HepG2 (cell line): ENCODE measurements around the gene EFEMP2. TPM values are rescaled to one million over a fixed set of nuclear protein-coding genes. Genes with fewer than 3 reads are reported as not detected.

Experiments
- CCAR2 ChIP-seq: fragments of 200-400 bp; formaldehyde crosslinking; optimal IDR thresholded peaks from 2 replicates; pipeline ENCODE3; 2018; ENCODE audit warnings: low read depth, mild to moderate bottlenecking, low read length, moderate library complexity
- ETV5 ChIP-seq: IDR thresholded peaks from 2 replicates; pipeline ENCODE4 v1.6.1; 2018; ENCODE audit warnings: missing biosample characterization, missing genetic modification reagents, inconsistent platforms, borderline replicate concordance
- MIER2 ChIP-seq: IDR thresholded peaks from 2 replicates; pipeline ENCODE4 v1.6.1; 2016; ENCODE audit warnings: missing biosample characterization, missing genetic modification reagents
- MYNN ChIP-seq: sonication (generic); formaldehyde crosslinking; IDR thresholded peaks from 2 replicates; pipeline ENCODE4 v1.4.0; 2020; ENCODE audit warnings: mild to moderate bottlenecking, low read depth, missing genetic modification reagents
- ZBTB8A ChIP-seq: sonication (generic); formaldehyde crosslinking; IDR thresholded peaks from 2 replicates; pipeline ENCODE4 v1.4.0; 2020; ENCODE audit warnings: mild to moderate bottlenecking, low read depth, missing genetic modification reagents, borderline replicate concordance
- ZNF121 ChIP-seq: sonication (generic); formaldehyde crosslinking; IDR thresholded peaks from 2 replicates; pipeline ENCODE4 v1.5.0; 2020; ENCODE audit warnings: mild to moderate bottlenecking, missing genetic modification reagents
- ZNF17 ChIP-seq: sonication (generic); formaldehyde crosslinking; IDR thresholded peaks from 2 replicates; pipeline ENCODE4 v1.5.0; 2020; ENCODE audit warnings: mild to moderate bottlenecking, missing genetic modification reagents
- ZNF260 ChIP-seq: sonication (generic); formaldehyde crosslinking; IDR thresholded peaks from 2 replicates; pipeline ENCODE4 v1.4.0; 2020; ENCODE audit warnings: missing genetic modification reagents, low read depth, mild to moderate bottlenecking, borderline replicate concordance
- ZNF562 ChIP-seq: sonication (generic); formaldehyde crosslinking; IDR thresholded peaks from 2 replicates; pipeline ENCODE4 v1.8.0; 2022; ENCODE audit warnings: missing genetic modification reagents, borderline replicate concordance
- polyA plus RNA-seq, 8 experiments: library from polyadenylated mRNA; depleted of rRNA in 3 of 8; stranded (reverse) in 7 of 8; unstranded in 1 of 8; fragments of >200 nt; fragmentation: Illumina TruSeq in 4 of 8; extraction: Trizol in 4 of 8; gene quantifications; 2 replicates each; pipeline versions ENCODE4 v1.2.1 to v1.2.3, GENCODE V29; 2011 to 2016; ENCODE audit warnings: low read depth in 4 of 8, missing spikeins in 1 of 8, mixed read lengths in 1 of 8; ENCODE audit not compliant: insufficient read depth in 1 of 8
- total RNA-seq, 5 experiments: library from RNA; depleted of rRNA; stranded (reverse); fragments of >200 nt; fragmentation: Illumina TruSeq; extraction: Trizol; gene quantifications; 2 replicates each; pipeline ENCODE4 v1.2.3, GENCODE V29; 2016; ENCODE audit warnings: low read depth in 1 of 5
- TF ChIP-seq, protein P1 (sequence below): sonication (generic); formaldehyde crosslinking; IDR thresholded peaks from 2 replicates; pipeline ENCODE4 v1.8.0; 2022; ENCODE audit warnings: low read depth, missing genetic modification reagents
- TF ChIP-seq, protein P2 (sequence below), 2 experiments: sonication (generic) in 1 of 2; formaldehyde crosslinking in 1 of 2; IDR thresholded peaks; 2 replicates each; pipeline versions ENCODE4 v1.5.1 to v1.6.1; 2011 to 2020; ENCODE audit warnings: borderline replicate concordance in 1 of 2, low read depth in 1 of 2, low read length in 1 of 2, mild to moderate bottlenecking in 1 of 2, missing genetic modification reagents in 1 of 2, moderate library complexity in 1 of 2
- TF ChIP-seq, protein P3 (sequence below): sonication (generic); formaldehyde crosslinking; IDR thresholded peaks from 2 replicates; pipeline ENCODE4 v1.4.0; 2020; ENCODE audit warnings: missing genetic modification reagents, borderline replicate concordance
- TF ChIP-seq, protein P4 (sequence below): IDR thresholded peaks from 2 replicates; pipeline ENCODE4 v1.6.1; 2016
- TF ChIP-seq, protein P5 (sequence below): sonication (generic); formaldehyde crosslinking; IDR thresholded peaks from 2 replicates; pipeline ENCODE4 v1.4.0; 2020; ENCODE audit warnings: missing genetic modification reagents

The EFEMP2 gene
- total and polyA plus RNA-seq, 2 of the 13 experiments (the other 11 are each of a cell fraction or from before 2014, with no cell fraction given), result 7.4 to 29.7 TPM

DNA sequence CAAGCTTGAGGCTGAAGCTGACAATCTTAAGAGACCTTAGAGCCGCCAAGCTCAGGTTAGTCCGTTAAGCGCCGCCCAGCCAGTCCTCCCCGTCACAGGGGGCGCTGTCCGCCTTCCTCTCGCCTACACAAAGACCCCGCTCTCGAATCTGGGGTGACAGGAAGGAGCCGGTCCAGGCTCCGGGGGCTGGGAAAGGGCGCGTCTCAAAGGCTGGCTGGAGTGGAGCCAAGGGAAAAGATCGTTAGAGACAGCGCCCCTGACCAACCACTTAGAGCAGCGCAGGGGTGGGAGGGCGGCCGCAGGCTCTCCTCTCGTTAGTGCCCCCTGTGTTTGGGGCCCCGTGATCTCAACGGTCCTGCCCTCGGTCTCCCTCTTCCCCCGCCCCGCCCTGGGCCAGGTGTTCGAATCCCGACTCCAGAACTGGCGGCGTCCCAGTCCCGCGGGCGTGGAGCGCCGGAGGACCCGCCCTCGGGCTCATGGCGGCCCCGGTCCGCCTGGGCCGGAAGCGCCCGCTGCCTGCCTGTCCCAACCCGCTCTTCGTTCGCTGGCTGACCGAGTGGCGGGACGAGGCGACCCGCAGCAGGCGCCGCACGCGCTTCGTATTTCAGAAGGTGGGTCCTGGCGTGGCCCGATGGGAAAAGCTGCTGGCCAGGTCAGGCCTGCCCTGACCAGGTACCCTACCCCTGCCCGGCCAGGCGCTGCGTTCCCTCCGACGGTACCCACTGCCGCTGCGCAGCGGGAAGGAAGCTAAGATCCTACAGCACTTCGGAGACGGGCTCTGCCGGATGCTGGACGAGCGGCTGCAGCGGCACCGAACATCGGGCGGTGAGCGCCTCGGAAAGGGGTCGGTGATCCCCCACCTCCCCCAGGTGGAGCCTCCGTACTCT is 12.1 kb downstream of the EFEMP2 start, which contains the start of gene MUS81 (continued):
- TF ChIP-seq, protein P1, sequence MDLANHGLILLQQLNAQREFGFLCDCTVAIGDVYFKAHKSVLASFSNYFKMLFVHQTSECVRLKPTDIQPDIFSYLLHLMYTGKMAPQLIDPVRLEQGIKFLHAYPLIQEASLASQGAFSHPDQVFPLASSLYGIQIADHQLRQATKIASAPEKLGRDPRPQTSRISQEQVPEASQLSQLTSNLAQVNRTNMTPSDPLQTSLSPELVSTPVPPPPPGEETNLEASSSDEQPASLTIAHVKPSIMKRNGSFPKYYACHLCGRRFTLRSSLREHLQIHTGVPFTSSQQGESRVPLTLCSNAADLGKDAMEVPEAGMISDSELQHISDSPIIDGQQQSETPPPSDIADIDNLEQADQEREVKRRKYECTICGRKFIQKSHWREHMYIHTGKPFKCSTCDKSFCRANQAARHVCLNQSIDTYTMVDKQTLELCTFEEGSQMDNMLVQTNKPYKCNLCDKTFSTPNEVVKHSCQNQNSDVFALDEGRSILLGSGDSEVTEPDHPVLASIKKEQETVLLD (CRISPR knock-in tag), result peak; percentile 85
- TF ChIP-seq, protein P2, sequence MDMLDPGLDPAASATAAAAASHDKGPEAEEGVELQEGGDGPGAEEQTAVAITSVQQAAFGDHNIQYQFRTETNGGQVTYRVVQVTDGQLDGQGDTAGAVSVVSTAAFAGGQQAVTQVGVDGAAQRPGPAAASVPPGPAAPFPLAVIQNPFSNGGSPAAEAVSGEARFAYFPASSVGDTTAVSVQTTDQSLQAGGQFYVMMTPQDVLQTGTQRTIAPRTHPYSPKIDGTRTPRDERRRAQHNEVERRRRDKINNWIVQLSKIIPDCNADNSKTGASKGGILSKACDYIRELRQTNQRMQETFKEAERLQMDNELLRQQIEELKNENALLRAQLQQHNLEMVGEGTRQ (IDR thresholded peaks at IDR 0.05; ENCODE audit: low read depth, low read length), result no peak
- TF ChIP-seq, protein P2 (CRISPR knock-in tag; IDR thresholded peaks at IDR 0.05; ENCODE audit: borderline replicate concordance), result peak; percentile 47; the same call in 1 of the 2 replicates
- TF ChIP-seq, protein P3, sequence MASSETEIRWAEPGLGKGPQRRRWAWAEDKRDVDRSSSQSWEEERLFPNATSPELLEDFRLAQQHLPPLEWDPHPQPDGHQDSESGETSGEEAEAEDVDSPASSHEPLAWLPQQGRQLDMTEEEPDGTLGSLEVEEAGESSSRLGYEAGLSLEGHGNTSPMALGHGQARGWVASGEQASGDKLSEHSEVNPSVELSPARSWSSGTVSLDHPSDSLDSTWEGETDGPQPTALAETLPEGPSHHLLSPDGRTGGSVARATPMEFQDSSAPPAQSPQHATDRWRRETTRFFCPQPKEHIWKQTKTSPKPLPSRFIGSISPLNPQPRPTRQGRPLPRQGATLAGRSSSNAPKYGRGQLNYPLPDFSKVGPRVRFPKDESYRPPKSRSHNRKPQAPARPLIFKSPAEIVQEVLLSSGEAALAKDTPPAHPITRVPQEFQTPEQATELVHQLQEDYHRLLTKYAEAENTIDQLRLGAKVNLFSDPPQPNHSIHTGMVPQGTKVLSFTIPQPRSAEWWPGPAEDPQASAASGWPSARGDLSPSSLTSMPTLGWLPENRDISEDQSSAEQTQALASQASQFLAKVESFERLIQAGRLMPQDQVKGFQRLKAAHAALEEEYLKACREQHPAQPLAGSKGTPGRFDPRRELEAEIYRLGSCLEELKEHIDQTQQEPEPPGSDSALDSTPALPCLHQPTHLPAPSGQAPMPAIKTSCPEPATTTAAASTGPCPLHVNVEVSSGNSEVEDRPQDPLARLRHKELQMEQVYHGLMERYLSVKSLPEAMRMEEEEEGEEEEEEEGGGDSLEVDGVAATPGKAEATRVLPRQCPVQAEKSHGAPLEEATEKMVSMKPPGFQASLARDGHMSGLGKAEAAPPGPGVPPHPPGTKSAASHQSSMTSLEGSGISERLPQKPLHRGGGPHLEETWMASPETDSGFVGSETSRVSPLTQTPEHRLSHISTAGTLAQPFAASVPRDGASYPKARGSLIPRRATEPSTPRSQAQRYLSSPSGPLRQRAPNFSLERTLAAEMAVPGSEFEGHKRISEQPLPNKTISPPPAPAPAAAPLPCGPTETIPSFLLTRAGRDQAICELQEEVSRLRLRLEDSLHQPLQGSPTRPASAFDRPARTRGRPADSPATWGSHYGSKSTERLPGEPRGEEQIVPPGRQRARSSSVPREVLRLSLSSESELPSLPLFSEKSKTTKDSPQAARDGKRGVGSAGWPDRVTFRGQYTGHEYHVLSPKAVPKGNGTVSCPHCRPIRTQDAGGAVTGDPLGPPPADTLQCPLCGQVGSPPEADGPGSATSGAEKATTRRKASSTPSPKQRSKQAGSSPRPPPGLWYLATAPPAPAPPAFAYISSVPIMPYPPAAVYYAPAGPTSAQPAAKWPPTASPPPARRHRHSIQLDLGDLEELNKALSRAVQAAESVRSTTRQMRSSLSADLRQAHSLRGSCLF, result no peak
- TF ChIP-seq ZNF260 (CRISPR knock-in tag), result no peak
- TF ChIP-seq CCAR2, result peak; percentile 77
- TF ChIP-seq ZNF562 (CRISPR knock-in tag), result no peak
- TF ChIP-seq ZBTB8A (CRISPR knock-in tag), result no peak; the same call in 1 of the 2 replicates
- peak; percentile 78; the same call in 1 of the 2 replicates for TF ChIP-seq MIER2 (CRISPR knock-in tag)
- TF ChIP-seq, protein P4, sequence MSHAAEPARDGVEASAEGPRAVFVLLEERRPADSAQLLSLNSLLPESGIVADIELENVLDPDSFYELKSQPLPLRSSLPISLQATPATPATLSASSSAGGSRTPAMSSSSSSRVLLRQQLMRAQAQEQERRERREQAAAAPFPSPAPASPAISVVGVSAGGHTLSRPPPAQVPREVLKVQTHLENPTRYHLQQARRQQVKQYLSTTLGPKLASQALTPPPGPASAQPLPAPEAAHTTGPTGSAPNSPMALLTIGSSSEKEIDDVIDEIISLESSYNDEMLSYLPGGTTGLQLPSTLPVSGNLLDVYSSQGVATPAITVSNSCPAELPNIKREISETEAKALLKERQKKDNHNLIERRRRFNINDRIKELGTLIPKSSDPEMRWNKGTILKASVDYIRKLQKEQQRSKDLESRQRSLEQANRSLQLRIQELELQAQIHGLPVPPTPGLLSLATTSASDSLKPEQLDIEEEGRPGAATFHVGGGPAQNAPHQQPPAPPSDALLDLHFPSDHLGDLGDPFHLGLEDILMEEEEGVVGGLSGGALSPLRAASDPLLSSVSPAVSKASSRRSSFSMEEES, result no peak; the same call in none of the 2 replicates
- TF ChIP-seq, protein P5, sequence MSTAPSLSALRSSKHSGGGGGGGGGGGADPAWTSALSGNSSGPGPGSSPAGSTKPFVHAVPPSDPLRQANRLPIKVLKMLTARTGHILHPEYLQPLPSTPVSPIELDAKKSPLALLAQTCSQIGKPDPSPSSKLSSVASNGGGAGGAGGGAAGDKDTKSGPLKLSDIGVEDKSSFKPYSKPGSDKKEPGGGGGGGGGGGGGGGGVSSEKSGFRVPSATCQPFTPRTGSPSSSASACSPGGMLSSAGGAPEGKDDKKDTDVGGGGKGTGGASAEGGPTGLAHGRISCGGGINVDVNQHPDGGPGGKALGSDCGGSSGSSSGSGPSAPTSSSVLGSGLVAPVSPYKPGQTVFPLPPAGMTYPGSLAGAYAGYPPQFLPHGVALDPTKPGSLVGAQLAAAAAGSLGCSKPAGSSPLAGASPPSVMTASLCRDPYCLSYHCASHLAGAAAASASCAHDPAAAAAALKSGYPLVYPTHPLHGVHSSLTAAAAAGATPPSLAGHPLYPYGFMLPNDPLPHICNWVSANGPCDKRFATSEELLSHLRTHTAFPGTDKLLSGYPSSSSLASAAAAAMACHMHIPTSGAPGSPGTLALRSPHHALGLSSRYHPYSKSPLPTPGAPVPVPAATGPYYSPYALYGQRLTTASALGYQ (CRISPR knock-in tag), result peak; percentile 31
- TF ChIP-seq MYNN (CRISPR knock-in tag), result no peak
- no peak for TF ChIP-seq ZNF17 (CRISPR knock-in tag)
- peak; percentile 75 for TF ChIP-seq ETV5 (CRISPR knock-in tag)
- peak; percentile 11; the same call in 1 of the 2 replicates for TF ChIP-seq ZNF121 (CRISPR knock-in tag)
